ENCODE data around the gene KIAA1755.

GRCh38 chr20:38167851-38168760, 92.4 kb downstream of the KIAA1755 start:
- TF ChIP-seq EZH2phosphoT487 (IDR thresholded peaks at IDR 0.05) (no peak), CTCF (IDR thresholded peaks at IDR 0.05) (no peak)

All from neural progenitor cell (in vitro differentiated cells).